Endothelial cell (in vitro differentiated cells): ENCODE measurements around the gene OR5AK2. TPM values are rescaled to one million over a fixed set of nuclear protein-coding genes. Genes with fewer than 3 reads are reported as not detected.
A peak's percentile ranks its signal among the peaks of the same experiment; 100 is the strongest.
"Not testable (repeated sequence)": the region's sequence is repeated elsewhere in the genome, so short reads cannot be mapped to it uniquely, and the experiment has no call there.

ENCODE experiments used
- DNase-seq: peaks from one replicate; pipeline ENCODE4 v3.0.0; 2021; ENCODE audit warnings: low spot score
- H3K27ac Mint-ChIP-seq: one replicate; pipeline ENCODE4 v1.8.0; 2021; ENCODE audit warnings: mixed read lengths, inconsistent platforms; ENCODE audit not compliant: unreplicated experiment
- H3K27me3 Mint-ChIP-seq: one replicate; pipeline ENCODE4 v1.8.0; 2021; ENCODE audit warnings: mild to moderate bottlenecking, moderate library complexity, mixed read lengths, inconsistent platforms; ENCODE audit not compliant: unreplicated experiment
- H3K36me3 Mint-ChIP-seq: one replicate; pipeline ENCODE4 v1.8.0; 2021; ENCODE audit warnings: mild to moderate bottlenecking, low read depth, mixed read lengths, inconsistent platforms; ENCODE audit not compliant: unreplicated experiment
- H3K4me1 Mint-ChIP-seq: one replicate; pipeline ENCODE4 v1.8.0; 2021; ENCODE audit warnings: mild to moderate bottlenecking, mixed read lengths, inconsistent platforms; ENCODE audit not compliant: unreplicated experiment
- H3K4me3 Mint-ChIP-seq: one replicate; pipeline ENCODE4 v1.8.0; 2021; ENCODE audit warnings: mild to moderate bottlenecking, mixed read lengths, inconsistent platforms; ENCODE audit not compliant: unreplicated experiment
- H3K9me3 Mint-ChIP-seq: one replicate; pipeline ENCODE4 v1.8.0; 2021; ENCODE audit warnings: mixed read lengths, inconsistent platforms; ENCODE audit not compliant: unreplicated experiment
- CTCF ChIP-seq: fragments of 200-600 bp; sonication (generic); IDR thresholded peaks from one replicate; pipeline ENCODE4 v1.5.0; 2021; ENCODE audit warnings: antibody characterized with exemption; ENCODE audit not compliant: unreplicated experiment
- long read RNA-seq: library from polyadenylated mRNA; unstranded; transcript quantifications from one replicate; pipeline ENCODE4 v2.0.0, GENCODE V29; 2020; ENCODE audit not compliant: unreplicated experiment
- total RNA-seq: library from RNA; stranded (reverse); fragmentation: NEBNext Ultra II Directional; extraction: Animal tissue kit (Norgen Biotek cat#: 25700); gene quantifications from one replicate; pipeline ENCODE4 v1.2.1, GENCODE V29; 2021; ENCODE audit not compliant: unreplicated experiment

The OR5AK2 gene
- not detected for total RNA-seq
- long read RNA-seq = 0 reads

GRCh38 chr11:56988614-56989013 is at the start of gene OR5AK2:
OR5AK2 (plus strand) TSS chr11:56988914; CDS start chr11:56988914, 0 bp downstream.
- H3K4me3 Mint-ChIP-seq = no peak within 1 kb of the TSS
- H3K4me1 Mint-ChIP-seq = no peaks in the 10 kb centered on the region

DNA sequence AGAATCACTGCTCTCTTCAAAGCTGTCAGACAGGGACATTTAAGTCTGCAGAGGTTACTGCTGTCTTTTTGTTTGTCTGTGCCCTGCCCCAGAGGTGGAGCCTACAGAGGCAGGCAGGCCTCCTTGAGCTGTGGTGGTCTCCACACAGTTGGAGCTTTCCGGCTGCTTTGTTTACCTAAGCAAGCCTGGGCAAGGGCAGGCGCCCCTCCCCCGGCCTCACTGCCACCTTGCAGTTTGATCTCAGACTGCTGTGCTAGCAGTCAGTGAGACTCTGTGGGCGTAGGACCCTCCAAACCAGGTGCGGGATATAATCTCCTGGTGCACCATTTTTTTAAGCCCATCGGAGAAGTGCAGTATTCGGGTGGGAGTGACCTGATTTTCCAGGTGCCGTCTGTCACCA is 43.2 kb upstream of the OR5AK2 start:
- H3K27ac Mint-ChIP-seq, H3K4me3 Mint-ChIP-seq, H3K4me1 Mint-ChIP-seq, DNase-seq, H3K36me3 Mint-ChIP-seq, H3K27me3 Mint-ChIP-seq: not testable (repeated sequence)
- peaks cover 10% of the 10 kb centered on the region for H3K9me3 Mint-ChIP-seq

More at GRCh38 chr11:56988614-56989013, at the start of gene OR5AK2:
- no peak within 1 kb of the TSS for H3K27ac Mint-ChIP-seq
- no peak for DNase-seq
- H3K9me3 Mint-ChIP-seq = peaks cover 6% of the 10 kb centered on the region
- no peaks in the 10 kb centered on the region for H3K27me3 Mint-ChIP-seq
- H3K36me3 Mint-ChIP-seq = no peaks in the 10 kb centered on the region
- TF ChIP-seq CTCF = no peak

DNA sequence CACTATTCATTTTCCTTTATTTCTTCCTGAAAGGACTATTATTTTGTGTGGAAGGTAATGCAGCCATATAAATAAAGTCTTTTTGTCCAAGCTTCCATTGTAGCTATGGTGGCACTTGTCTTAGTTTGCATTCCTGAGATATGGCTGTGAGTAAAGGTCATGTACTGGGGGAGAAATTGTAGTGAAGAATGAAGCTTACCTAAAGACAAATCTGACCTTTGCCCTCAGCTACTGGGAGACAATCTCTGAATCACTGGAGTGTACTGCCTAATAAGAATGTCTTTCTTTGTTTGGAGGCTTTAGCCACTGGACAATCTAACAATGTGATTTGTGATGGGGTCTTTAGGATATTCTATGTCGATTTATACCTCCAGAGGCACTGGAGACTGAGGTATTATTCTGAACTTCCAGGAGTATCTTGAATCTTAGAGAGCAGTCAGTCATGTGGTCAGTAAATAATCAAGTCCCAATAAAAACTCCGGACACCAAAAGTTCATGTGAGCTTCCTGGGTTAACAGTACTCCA is 39.7 kb upstream of the OR5AK2 start:
- DNase-seq = no peak
- no peak for TF ChIP-seq CTCF
- Mint-ChIP-seq H3K27me3 (no peaks in the 10 kb centered on the region), H3K4me1 (no peaks in the 10 kb centered on the region), H3K36me3 (peaks cover 9% of the 10 kb centered on the region), H3K27ac (no peak overlapping the region), H3K4me3 (no peak overlapping the region), H3K9me3 (peaks cover 14% of the 10 kb centered on the region)

DNA sequence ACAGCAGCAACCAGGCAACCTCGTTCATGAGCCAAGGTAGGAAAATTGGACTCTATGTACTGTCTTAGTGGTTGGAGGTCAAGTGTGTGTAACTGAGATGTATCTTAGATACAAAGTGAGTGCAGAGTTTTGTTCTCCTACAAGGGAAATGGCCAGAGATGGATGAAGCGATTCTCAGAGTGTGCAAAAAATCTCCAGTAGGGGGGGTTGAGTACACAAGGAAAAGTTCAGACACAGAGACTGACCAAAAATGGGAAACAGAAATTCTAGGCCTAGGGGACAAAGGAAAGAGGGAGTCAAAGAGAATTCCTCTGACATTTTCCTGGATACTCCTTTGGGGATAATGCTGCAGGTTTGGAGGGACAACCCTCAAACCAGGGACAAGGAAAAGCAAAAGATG is 38.2 kb upstream of the OR5AK2 start:
- Mint-ChIP-seq H3K9me3 (peaks cover 14% of the 10 kb centered on the region), H3K4me3 (no peak overlapping the region), H3K27ac (no peak overlapping the region), H3K4me1 (no peaks in the 10 kb centered on the region), H3K27me3 (no peaks in the 10 kb centered on the region), H3K36me3 (peaks cover 9% of the 10 kb centered on the region)
- peak; percentile 15 for DNase-seq
- TF ChIP-seq CTCF = peak; percentile 28

DNA sequence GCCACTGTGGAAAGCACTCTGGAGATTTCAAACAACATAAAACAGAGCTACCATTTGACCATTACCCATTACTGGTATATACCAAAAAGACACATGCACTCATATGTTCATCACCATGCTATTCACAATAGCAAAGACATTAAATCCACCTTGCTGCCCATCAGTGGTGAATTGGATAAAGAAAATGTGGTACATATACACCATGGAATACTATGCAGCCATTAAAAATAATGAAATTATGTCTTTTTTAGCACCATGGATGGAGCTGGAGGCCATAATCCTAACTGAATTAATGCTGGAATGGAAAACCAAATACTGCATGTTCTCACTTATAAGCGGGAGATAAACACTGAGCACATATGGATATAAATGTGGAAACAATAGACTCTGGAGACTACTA is 34.8 kb upstream of the OR5AK2 start:
- H3K4me3 Mint-ChIP-seq, H3K9me3 Mint-ChIP-seq, H3K27me3 Mint-ChIP-seq, H3K27ac Mint-ChIP-seq, H3K4me1 Mint-ChIP-seq, DNase-seq, H3K36me3 Mint-ChIP-seq: not testable (repeated sequence)

GRCh38 chr11:56961609-56962008 is 27.1 kb upstream of the OR5AK2 start:
- H3K36me3 Mint-ChIP-seq = no peaks in the 10 kb centered on the region
- no peaks in the 10 kb centered on the region for H3K9me3 Mint-ChIP-seq
- TF ChIP-seq CTCF = no peak
- H3K27me3 Mint-ChIP-seq = no peaks in the 10 kb centered on the region
- H3K4me3 Mint-ChIP-seq = no peak overlapping the region
- no peak for DNase-seq
- H3K4me1 Mint-ChIP-seq = no peaks in the 10 kb centered on the region
- H3K27ac Mint-ChIP-seq = no peak overlapping the region
